Testis (tissue), 3 donors: ENCODE measurements around the gene BSND. TPM values are rescaled to one million over a fixed set of nuclear protein-coding genes. Genes with fewer than 3 reads are reported as not detected.

Experiments used
- DNase-seq: peaks from one replicate; pipeline ENCODE4 v3.0.0-alpha.2; 2019
- H3K27ac ChIP-seq, 2 donors: fragments of 200-600 bp; sonication (generic); one replicate each; pipeline ENCODE4 v1.5.1; 2019
- H3K27me3 ChIP-seq: fragments of 200-600 bp; sonication (generic); one replicate; pipeline ENCODE4 v1.5.1; 2019
- H3K36me3 ChIP-seq: fragments of 200-600 bp; sonication (generic); one replicate; pipeline ENCODE4 v1.5.1; 2017; ENCODE audit warnings: low read depth; ENCODE audit errors: missing control alignments
- H3K4me1 ChIP-seq: fragments of 200-600 bp; sonication (generic); one replicate; pipeline ENCODE4 v1.5.1; 2019
- H3K4me3 ChIP-seq, 2 donors: fragments of 200-600 bp; sonication (generic); one replicate each; pipeline ENCODE4 v1.5.1; 2017 to 2019
- H3K9me3 ChIP-seq: fragments of 200-600 bp; sonication (generic); one replicate; pipeline ENCODE4 v1.5.1; 2017
- POLR2A ChIP-seq: fragments of 450-650 bp; IDR thresholded peaks from one replicate; pipeline ENCODE4 v1.6.1; 2017; ENCODE audit warnings: antibody characterized with exemption, mild to moderate bottlenecking, moderate library complexity
- WGBS, 2 donors: methylation state at CpG; one replicate each; pipeline ENCODE4 v1.1.5; 2018; 5-methylcytosine and 5-hydroxymethylcytosine counted together
- intact Hi-C: fragments of 100-400 bp; cut with DNase I; formaldehyde crosslinking; loops from one replicate; pipeline ENCODE4 v1.15.1; 2023; ENCODE audit warnings: low total_unique reads
- polyA plus RNA-seq: library from polyadenylated mRNA; stranded (reverse); fragments of 350-450 nt; fragmentation: Illumina TruSeq; extraction: RNeasy Lipid Tissue Mini Kit (QIAGEN cat#74804); gene quantifications from one replicate; pipeline ENCODE4 v1.2.3, GENCODE V29; 2014; ENCODE audit warnings: low read depth, low replicate concordance; ENCODE audit not compliant: insufficient read depth
- total RNA-seq, 2 donors: library from RNA; depleted of rRNA; stranded (reverse); fragments of >200 nt; gene quantifications; one replicate each; pipeline ENCODE4 v1.2.3, GENCODE V29; 2016
- TF ChIP-seq, protein P1 (sequence below), 3 experiments: fragments of 450-650 bp in 2 of 3; fragments of 200-600 bp in 1 of 3; sonication (generic) in 1 of 3; IDR thresholded peaks; one replicate each; pipeline ENCODE4 v1.5.1; 2016 to 2019; ENCODE audit warnings: antibody characterized with exemption in 3 of 3, mild to moderate bottlenecking in 2 of 3, moderate library complexity in 1 of 3

BSND gene
- total and polyA plus RNA-seq, 3 donors from 2014 or later, result 0.19 to 0.32 (median 0.24) TPM

DNA sequence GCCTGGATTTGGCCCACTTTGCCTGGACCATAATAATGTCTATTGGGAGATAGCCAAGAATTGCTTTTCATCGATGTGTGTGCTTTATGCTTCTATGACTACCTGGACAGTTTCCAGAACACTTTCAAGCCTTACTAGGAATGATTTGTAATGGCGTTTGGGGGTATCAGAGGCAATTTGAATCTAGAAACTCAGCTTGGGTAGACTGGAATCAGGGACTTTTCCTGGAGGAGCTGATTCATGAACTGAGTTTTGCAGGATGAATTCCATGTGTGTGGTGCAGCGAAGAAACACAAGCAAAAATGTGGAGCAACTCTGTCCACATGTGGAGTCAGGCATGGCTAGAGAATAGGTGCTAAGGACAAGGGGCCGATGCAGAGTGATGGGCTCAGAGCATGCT is 30.2 kb upstream of the BSND start:
- Histone ChIP-seq H3K4me3 (no peak overlapping the region), H3K27me3 (no peaks in the 10 kb centered on the region), H3K27ac (no peak overlapping the region), H3K36me3 (no peaks in the 10 kb centered on the region), H3K4me1 (peaks cover 5% of the 10 kb centered on the region), H3K9me3 (no peaks in the 10 kb centered on the region)
- 71 to 72% methylated on average over 3 to 4 of the region's 4 CpGs for WGBS, 2 donors
- intact Hi-C loops, result no loop called here
- no peak for TF ChIP-seq POLR2A
- no peak for DNase-seq

DNA sequence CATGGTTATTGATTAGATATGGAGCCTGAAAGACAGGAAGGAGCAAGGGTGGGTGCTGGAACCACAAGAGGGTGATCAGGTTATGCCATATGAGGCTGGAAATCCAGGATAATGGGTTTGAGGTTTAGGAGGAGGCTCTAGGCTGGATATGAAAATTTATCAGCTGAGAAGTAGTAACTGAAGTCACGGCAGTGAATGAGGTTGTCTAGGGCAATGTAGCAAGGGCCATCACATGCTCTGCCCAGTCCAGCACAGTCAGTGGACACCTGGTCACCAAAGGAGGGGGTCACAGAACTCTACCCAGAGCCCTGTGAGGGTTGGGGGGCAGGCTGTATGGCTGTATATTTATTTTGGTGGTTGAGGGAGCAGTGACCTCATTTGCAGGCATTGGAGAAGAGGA is 28.9 kb upstream of the BSND start:
- peaks cover 5% of the 10 kb centered on the region for H3K4me1 ChIP-seq
- TF ChIP-seq, protein P1, sequence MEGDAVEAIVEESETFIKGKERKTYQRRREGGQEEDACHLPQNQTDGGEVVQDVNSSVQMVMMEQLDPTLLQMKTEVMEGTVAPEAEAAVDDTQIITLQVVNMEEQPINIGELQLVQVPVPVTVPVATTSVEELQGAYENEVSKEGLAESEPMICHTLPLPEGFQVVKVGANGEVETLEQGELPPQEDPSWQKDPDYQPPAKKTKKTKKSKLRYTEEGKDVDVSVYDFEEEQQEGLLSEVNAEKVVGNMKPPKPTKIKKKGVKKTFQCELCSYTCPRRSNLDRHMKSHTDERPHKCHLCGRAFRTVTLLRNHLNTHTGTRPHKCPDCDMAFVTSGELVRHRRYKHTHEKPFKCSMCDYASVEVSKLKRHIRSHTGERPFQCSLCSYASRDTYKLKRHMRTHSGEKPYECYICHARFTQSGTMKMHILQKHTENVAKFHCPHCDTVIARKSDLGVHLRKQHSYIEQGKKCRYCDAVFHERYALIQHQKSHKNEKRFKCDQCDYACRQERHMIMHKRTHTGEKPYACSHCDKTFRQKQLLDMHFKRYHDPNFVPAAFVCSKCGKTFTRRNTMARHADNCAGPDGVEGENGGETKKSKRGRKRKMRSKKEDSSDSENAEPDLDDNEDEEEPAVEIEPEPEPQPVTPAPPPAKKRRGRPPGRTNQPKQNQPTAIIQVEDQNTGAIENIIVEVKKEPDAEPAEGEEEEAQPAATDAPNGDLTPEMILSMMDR (IDR thresholded peaks at IDR 0.05), result no peak
- TF ChIP-seq POLR2A, result no peak
- no peak overlapping the region for H3K4me3 ChIP-seq
- no peaks in the 10 kb centered on the region for H3K9me3 ChIP-seq
- H3K27me3 ChIP-seq, result no peaks in the 10 kb centered on the region
- H3K27ac ChIP-seq, result no peak overlapping the region
- intact Hi-C loops, result no loop called here
- no peak for DNase-seq
- no peaks in the 10 kb centered on the region for H3K36me3 ChIP-seq
- 87 to 100% methylated on average over 1 of the region's 1 CpG for WGBS, 2 donors

DNA sequence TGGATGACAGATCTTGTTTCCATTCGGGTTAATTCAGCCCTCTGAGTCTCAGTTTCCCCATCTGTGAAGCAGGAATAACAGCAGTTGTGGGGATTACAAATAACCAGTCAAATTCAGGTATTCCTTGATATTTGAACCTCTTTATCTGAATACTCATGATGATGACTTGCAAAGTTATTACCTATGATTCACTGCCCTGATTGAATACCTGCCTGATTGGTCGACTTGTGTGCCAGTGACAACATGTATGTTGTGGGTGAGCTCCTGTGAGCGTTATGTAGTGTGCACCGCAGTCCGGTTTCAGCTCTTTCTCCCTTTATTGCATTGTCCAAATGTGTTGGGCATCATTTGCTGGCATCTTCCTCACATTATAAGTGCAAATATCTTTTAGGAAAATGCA is 27.8 kb upstream of the BSND start:
- intact Hi-C loops, result no loop called here
- no peak for TF ChIP-seq POLR2A
- TF ChIP-seq, protein P1 (IDR thresholded peaks at IDR 0.05), result no peak
- WGBS, 2 donors, result 89 to 93% methylated on average over 5 of the region's 5 CpGs
- Histone ChIP-seq H3K9me3 (no peaks in the 10 kb centered on the region), H3K36me3 (no peaks in the 10 kb centered on the region), H3K27me3 (no peaks in the 10 kb centered on the region), H3K4me1 (peaks cover 5% of the 10 kb centered on the region), H3K4me3 (no peak overlapping the region), H3K27ac (no peak overlapping the region)
- DNase-seq, result no peak

DNA sequence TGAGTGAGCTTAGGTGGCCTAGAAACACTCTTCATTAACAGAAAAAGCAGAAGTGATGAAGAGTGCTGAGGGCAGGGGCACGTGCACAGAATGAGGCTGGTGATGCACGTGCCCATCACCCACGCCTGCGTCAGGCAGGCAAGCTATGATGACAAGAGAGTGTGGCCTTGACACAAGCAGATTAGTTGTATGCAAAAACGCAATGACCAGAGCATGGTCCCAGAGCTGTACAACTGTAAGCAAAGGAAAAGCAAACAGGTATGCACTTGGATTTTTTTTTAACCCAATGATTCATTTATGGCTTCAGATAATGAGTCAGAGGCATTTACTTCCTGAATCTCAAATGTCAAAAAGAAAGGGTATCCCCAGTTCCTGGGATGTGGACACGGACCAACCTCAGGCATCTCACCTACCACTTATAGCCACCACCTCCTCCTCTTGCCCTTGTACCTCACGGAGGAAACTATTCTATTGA is 27.4 kb upstream of the BSND start:
- H3K27ac ChIP-seq, result no peak overlapping the region
- H3K36me3 ChIP-seq, result no peaks in the 10 kb centered on the region
- no peaks in the 10 kb centered on the region for H3K9me3 ChIP-seq
- intact Hi-C loops, result no loop called here
- 72 to 79% methylated on average over 7 of the region's 7 CpGs for WGBS, 2 donors
- no peak for DNase-seq
- H3K4me1 ChIP-seq, result peaks cover 5% of the 10 kb centered on the region
- TF ChIP-seq, protein P1 (IDR thresholded peaks at IDR 0.05), result no peak
- no peak for TF ChIP-seq POLR2A
- no peaks in the 10 kb centered on the region for H3K27me3 ChIP-seq
- H3K4me3 ChIP-seq, result no peak overlapping the region

DNA sequence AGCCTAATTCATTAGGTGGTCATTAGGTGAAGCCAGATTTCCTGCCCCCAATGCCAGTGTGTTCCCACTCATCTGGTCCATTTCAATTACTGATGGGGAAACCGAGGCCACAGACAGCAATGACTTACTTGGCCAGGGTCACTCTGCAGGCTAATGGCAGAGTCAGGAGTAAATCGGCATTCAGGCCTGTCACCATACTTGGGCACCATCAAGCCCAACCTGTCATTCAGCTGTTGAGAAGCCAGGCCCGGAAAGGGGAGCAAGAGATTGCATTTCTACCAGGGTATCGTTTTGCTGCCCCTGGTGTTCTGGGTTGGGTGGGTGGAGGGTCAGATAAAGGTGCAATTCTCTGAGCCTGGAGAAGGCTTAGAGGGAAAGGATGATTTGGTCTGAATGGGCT is 26.3 kb upstream of the BSND start:
- Histone ChIP-seq H3K36me3 (no peaks in the 10 kb centered on the region), H3K4me1 (peaks cover 5% of the 10 kb centered on the region), H3K9me3 (no peaks in the 10 kb centered on the region), H3K27me3 (no peaks in the 10 kb centered on the region), H3K27ac (no peak overlapping the region), H3K4me3 (no peak overlapping the region)
- WGBS, 2 donors, result 90 to 92% methylated on average over 2 to 4 of the region's 4 CpGs
- TF ChIP-seq, protein P1 (IDR thresholded peaks at IDR 0.05), result no peak
- DNase-seq, result no peak
- intact Hi-C loops, result no loop called here
